HL-60 (cell line): ENCODE results near the gene EXOG.

Experiments used
- DNase-seq, 2 experiments: peaks; one replicate each; pipeline ENCODE4 v3.0.0-alpha.2; 2010 to 2020; ENCODE audit warnings: low read depth in 1 of 2, low spot score in 1 of 2
- H3K27ac ChIP-seq: fragments of 250-450 bp; sonication (Bioruptor Pico); replicated peaks from 2 replicates; pipeline ENCODE4 v1.5.1; 2020; ENCODE audit warnings: mild to moderate bottlenecking, moderate library complexity
- H3K27me3 ChIP-seq: fragments of 250-450 bp; sonication (Bioruptor Pico); 2 replicates; pipeline ENCODE4 v1.5.1; 2021; ENCODE audit warnings: mild to moderate bottlenecking, moderate library complexity; ENCODE audit not compliant: insufficient read depth, poor library complexity, severe bottlenecking
- H3K4me3 ChIP-seq: replicated peaks from 2 replicates; pipeline ENCODE4 v1.5.1; 2011; ENCODE audit warnings: mild to moderate bottlenecking, control low read depth, low read length; ENCODE audit not compliant: insufficient read depth
- GABPA ChIP-seq: IDR thresholded peaks from 2 replicates; pipeline ENCODE4 v1.6.1; 2012; ENCODE audit warnings: low read depth
- POLR2AphosphoS5 ChIP-seq: IDR thresholded peaks from 2 replicates; pipeline ENCODE4 v1.6.1; 2012; ENCODE audit warnings: low read depth
- SPI1 ChIP-seq: IDR thresholded peaks from 2 replicates; pipeline ENCODE4 v1.6.1; 2012; ENCODE audit warnings: low read depth, mild to moderate bottlenecking, borderline replicate concordance
- TF ChIP-seq, protein P1 (sequence below): IDR thresholded peaks from one replicate; pipeline ENCODE4 v1.5.1; 2011; ENCODE audit warnings: low read length, control low read depth, inconsistent platforms; ENCODE audit not compliant: insufficient read depth
- TF ChIP-seq, protein P2 (sequence below): IDR thresholded peaks from 2 replicates; pipeline ENCODE4 v1.6.1; 2012; ENCODE audit warnings: low read depth; ENCODE audit not compliant: insufficient replicate concordance

Gene EXOG

DNA sequence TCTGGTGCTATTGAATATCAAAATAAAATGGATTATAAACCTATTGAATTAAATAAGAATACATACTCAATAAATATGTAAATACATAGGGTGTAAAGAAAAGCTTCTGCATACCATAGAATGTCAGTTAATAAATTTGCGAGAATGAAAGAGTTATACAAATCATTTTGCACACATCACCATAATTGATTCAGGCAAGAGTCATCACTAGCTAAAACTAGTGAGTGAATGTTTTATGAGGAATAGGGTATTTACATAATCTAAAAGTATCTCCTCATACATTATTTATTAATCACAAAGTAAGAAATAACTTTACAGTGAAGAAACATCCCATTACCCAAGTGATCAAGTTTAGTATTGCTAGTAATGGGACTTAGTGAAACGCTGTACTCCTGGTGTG is 13.6 kb downstream of the EXOG start:
- TF ChIP-seq SPI1 (no peak), GABPA (no peak), POLR2AphosphoS5 (no peak)
- TF ChIP-seq, protein P1, sequence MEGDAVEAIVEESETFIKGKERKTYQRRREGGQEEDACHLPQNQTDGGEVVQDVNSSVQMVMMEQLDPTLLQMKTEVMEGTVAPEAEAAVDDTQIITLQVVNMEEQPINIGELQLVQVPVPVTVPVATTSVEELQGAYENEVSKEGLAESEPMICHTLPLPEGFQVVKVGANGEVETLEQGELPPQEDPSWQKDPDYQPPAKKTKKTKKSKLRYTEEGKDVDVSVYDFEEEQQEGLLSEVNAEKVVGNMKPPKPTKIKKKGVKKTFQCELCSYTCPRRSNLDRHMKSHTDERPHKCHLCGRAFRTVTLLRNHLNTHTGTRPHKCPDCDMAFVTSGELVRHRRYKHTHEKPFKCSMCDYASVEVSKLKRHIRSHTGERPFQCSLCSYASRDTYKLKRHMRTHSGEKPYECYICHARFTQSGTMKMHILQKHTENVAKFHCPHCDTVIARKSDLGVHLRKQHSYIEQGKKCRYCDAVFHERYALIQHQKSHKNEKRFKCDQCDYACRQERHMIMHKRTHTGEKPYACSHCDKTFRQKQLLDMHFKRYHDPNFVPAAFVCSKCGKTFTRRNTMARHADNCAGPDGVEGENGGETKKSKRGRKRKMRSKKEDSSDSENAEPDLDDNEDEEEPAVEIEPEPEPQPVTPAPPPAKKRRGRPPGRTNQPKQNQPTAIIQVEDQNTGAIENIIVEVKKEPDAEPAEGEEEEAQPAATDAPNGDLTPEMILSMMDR: no peak
- TF ChIP-seq, protein P2, sequence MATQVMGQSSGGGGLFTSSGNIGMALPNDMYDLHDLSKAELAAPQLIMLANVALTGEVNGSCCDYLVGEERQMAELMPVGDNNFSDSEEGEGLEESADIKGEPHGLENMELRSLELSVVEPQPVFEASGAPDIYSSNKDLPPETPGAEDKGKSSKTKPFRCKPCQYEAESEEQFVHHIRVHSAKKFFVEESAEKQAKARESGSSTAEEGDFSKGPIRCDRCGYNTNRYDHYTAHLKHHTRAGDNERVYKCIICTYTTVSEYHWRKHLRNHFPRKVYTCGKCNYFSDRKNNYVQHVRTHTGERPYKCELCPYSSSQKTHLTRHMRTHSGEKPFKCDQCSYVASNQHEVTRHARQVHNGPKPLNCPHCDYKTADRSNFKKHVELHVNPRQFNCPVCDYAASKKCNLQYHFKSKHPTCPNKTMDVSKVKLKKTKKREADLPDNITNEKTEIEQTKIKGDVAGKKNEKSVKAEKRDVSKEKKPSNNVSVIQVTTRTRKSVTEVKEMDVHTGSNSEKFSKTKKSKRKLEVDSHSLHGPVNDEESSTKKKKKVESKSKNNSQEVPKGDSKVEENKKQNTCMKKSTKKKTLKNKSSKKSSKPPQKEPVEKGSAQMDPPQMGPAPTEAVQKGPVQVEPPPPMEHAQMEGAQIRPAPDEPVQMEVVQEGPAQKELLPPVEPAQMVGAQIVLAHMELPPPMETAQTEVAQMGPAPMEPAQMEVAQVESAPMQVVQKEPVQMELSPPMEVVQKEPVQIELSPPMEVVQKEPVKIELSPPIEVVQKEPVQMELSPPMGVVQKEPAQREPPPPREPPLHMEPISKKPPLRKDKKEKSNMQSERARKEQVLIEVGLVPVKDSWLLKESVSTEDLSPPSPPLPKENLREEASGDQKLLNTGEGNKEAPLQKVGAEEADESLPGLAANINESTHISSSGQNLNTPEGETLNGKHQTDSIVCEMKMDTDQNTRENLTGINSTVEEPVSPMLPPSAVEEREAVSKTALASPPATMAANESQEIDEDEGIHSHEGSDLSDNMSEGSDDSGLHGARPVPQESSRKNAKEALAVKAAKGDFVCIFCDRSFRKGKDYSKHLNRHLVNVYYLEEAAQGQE: no peak
- no peak overlapping the region for H3K27ac ChIP-seq
- no peak for DNase-seq
- no peaks in the 10 kb centered on the region for H3K27me3 ChIP-seq
- no peak overlapping the region for H3K4me3 ChIP-seq

DNA sequence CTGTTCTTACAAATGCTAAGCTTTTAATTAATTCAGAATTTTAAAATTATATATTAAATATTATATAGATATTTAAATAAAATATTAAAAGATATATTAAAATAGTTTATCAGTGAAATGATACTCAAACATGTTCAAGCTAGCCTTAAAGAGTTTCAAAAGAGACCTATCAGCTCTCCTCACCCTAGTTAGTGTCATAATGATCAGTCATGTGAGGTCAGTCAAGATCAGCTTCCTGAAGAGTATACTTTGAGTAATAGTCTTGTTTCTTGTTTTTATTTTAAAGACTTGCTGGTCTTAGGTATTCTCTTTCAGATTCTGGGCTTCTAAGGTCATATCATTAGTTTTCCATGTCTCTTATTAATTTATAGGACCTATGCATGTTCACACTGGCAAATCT is 14.5 kb downstream of the EXOG start:
- no peak overlapping the region for H3K4me3 ChIP-seq
- DNase-seq: no peak
- H3K27me3 ChIP-seq: no peaks in the 10 kb centered on the region
- TF ChIP-seq GABPA (no peak), SPI1 (no peak), POLR2AphosphoS5 (no peak)
- TF ChIP-seq, protein P1: no peak
- TF ChIP-seq, protein P2: no peak
- no peak overlapping the region for H3K27ac ChIP-seq

DNA sequence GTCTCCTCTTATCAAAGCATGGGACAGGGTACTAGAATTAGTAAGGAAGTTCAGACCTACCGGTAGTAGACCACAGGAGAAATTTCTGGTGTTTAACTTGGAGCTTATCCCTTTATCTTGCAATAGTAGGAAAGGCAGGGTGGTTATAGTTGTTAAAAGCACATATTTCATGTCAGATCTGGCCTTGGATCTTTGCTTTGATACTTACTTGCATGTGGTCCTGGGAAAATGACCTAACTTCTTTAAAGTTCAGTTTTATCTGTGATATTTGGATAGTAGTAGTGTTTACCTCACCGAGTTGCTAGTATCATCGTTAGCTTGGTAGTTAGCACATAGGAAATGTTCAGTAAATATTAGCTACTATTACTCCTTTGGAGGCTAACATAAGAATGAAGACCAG is 15.4 kb downstream of the EXOG start:
- TF ChIP-seq, protein P2: no peak
- no peak for TF ChIP-seq POLR2AphosphoS5
- no peak for TF ChIP-seq GABPA
- TF ChIP-seq, protein P1: no peak
- TF ChIP-seq SPI1: no peak

More for the DNA sequence above, 15.4 kb downstream of the EXOG start:
- Histone ChIP-seq H3K4me3 (no peak overlapping the region), H3K27me3 (no peaks in the 10 kb centered on the region), H3K27ac (no peak overlapping the region)
- no peak for DNase-seq
